SK-N-SH treated with all-trans-retinoic acid at 6 μM for 48 hours (cell line): ENCODE results near the gene FMN1.

ENCODE experiments used
- ATAC-seq: fragments of 200-7000 bp; cut with Tn5 transposase; 3 replicates; pipeline ENCODE4 v1.9.1; 2020; ENCODE audit warnings: mild to moderate bottlenecking, moderate library complexity
- ARNTL ChIP-seq: fragments of 450-650 bp; formaldehyde crosslinking; IDR thresholded peaks from 2 replicates; pipeline ENCODE4 v1.5.0; 2020; ENCODE audit warnings: low read depth, mild to moderate bottlenecking, moderate library complexity, borderline replicate concordance
- BACH2 ChIP-seq: fragments of 250-450 bp; sonication (Bioruptor Pico); IDR thresholded peaks from 2 replicates; pipeline ENCODE4 v1.9.0; 2021; ENCODE audit warnings: mild to moderate bottlenecking, borderline replicate concordance
- CSDC2 ChIP-seq: fragments of 250-450 bp; sonication (Bioruptor Pico); IDR thresholded peaks from 2 replicates; pipeline ENCODE4 v1.5.0; 2020; ENCODE audit warnings: mild to moderate bottlenecking, moderate library complexity
- ESRRG ChIP-seq: fragments of 250-450 bp; sonication (Bioruptor Pico); IDR thresholded peaks from 2 replicates; pipeline ENCODE4 v1.6.1; 2021; ENCODE audit warnings: mild to moderate bottlenecking
- ISL1 ChIP-seq: fragments of 250-450 bp; sonication (Bioruptor Pico); IDR thresholded peaks from 2 replicates; pipeline ENCODE4 v2.1.2; 2022; ENCODE audit warnings: mild to moderate bottlenecking, moderate library complexity
- OSR1 ChIP-seq: fragments of 250-450 bp; sonication (Bioruptor Pico); IDR thresholded peaks from 2 replicates; pipeline ENCODE4 v1.8.0; 2022; ENCODE audit warnings: moderate library complexity, mild to moderate bottlenecking, inconsistent platforms
- PPARA ChIP-seq: fragments of 250-450 bp; sonication (Bioruptor Pico); IDR thresholded peaks from 2 replicates; pipeline ENCODE4 v1.5.0; 2020; ENCODE audit warnings: mild to moderate bottlenecking, borderline replicate concordance
- RARB ChIP-seq: fragments of 250-450 bp; sonication (Bioruptor Pico); IDR thresholded peaks from 2 replicates; pipeline ENCODE4 v1.8.0; 2021; ENCODE audit warnings: mild to moderate bottlenecking, moderate library complexity
- SNAI2 ChIP-seq: fragments of 250-450 bp; sonication (Bioruptor Pico); IDR thresholded peaks from 2 replicates; pipeline ENCODE4 v1.5.0; 2020; ENCODE audit warnings: mild to moderate bottlenecking, moderate library complexity
- TCF4 ChIP-seq: fragments of 250-450 bp; sonication (Bioruptor Pico); IDR thresholded peaks from 2 replicates; pipeline ENCODE4 v1.8.0; 2021; ENCODE audit warnings: mild to moderate bottlenecking, moderate library complexity, borderline replicate concordance
- TOX ChIP-seq: fragments of 250-450 bp; sonication (Bioruptor Pico); IDR thresholded peaks from 2 replicates; pipeline ENCODE4 v1.8.0; 2021; ENCODE audit warnings: mild to moderate bottlenecking, moderate library complexity, borderline replicate concordance
- ZFP3 ChIP-seq: fragments of 250-450 bp; sonication (Bioruptor Pico); IDR thresholded peaks from 2 replicates; pipeline ENCODE4 v1.5.0; 2020; ENCODE audit warnings: mild to moderate bottlenecking, moderate library complexity
- ZFP30 ChIP-seq: fragments of 450-650 bp; formaldehyde crosslinking; IDR thresholded peaks from 2 replicates; pipeline ENCODE4 v1.5.0; 2022; ENCODE audit warnings: mild to moderate bottlenecking, moderate library complexity
- ZNF565 ChIP-seq: fragments of 450-650 bp; formaldehyde crosslinking; conservative IDR thresholded peaks from 2 replicates; pipeline ENCODE4 v1.5.0; 2020; ENCODE audit warnings: low read depth, mild to moderate bottlenecking, moderate library complexity
- ZNF70 ChIP-seq: fragments of 450-650 bp; formaldehyde crosslinking; IDR thresholded peaks from 2 replicates; pipeline ENCODE4 v1.5.0; 2020; ENCODE audit warnings: mild to moderate bottlenecking, moderate library complexity
- TF ChIP-seq, protein P1 (sequence below): fragments of 250-450 bp; sonication (Bioruptor Pico); IDR thresholded peaks from 2 replicates; pipeline ENCODE4 v1.5.0; 2020; ENCODE audit warnings: mild to moderate bottlenecking, moderate library complexity
- TF ChIP-seq, protein P2 (sequence below): fragments of 250-450 bp; sonication (Bioruptor Pico); IDR thresholded peaks from 2 replicates; pipeline ENCODE4 v1.8.0; 2021; ENCODE audit warnings: low read depth, mild to moderate bottlenecking, moderate library complexity, borderline replicate concordance
- TF ChIP-seq, protein P3 (sequence below): fragments of 250-450 bp; sonication (Bioruptor Pico); IDR thresholded peaks from 2 replicates; pipeline ENCODE4 v1.8.0; 2020; ENCODE audit warnings: mild to moderate bottlenecking, moderate library complexity, borderline replicate concordance
- TF ChIP-seq, protein P4 (sequence below): fragments of 250-450 bp; sonication (Bioruptor Pico); IDR thresholded peaks from 2 replicates; pipeline ENCODE4 v1.5.1; 2021; ENCODE audit warnings: mild to moderate bottlenecking, moderate library complexity
- TF ChIP-seq, protein P5 (sequence below): fragments of 250-450 bp; sonication (Bioruptor Pico); IDR thresholded peaks from 2 replicates; pipeline ENCODE4 v1.5.1; 2020; ENCODE audit warnings: low read depth, mild to moderate bottlenecking, moderate library complexity

FMN1 gene

DNA sequence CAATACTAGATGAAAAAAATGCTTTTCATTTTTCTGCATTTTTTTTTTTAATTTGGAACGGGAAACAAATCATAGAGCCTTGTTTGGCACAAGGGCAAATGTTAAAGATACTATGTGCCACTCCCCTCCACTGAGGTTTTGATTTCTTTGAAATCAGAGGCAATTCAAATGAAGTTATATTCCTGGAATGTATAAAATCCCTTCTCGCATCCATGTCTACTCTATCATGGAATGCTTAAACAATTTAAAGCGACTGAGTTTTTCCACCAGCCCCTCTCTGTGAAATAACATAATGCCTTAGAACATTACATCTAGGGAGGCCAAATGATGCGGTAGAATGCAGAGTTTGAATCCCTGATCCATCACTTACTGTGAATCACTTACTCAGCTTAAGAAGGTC lies 69.7 kb downstream of the FMN1 start:
- no peak for TF ChIP-seq ZNF565 (CRISPR knock-in tag)
- TF ChIP-seq CSDC2 (CRISPR knock-in tag) = no peak
- TF ChIP-seq, protein P1, sequence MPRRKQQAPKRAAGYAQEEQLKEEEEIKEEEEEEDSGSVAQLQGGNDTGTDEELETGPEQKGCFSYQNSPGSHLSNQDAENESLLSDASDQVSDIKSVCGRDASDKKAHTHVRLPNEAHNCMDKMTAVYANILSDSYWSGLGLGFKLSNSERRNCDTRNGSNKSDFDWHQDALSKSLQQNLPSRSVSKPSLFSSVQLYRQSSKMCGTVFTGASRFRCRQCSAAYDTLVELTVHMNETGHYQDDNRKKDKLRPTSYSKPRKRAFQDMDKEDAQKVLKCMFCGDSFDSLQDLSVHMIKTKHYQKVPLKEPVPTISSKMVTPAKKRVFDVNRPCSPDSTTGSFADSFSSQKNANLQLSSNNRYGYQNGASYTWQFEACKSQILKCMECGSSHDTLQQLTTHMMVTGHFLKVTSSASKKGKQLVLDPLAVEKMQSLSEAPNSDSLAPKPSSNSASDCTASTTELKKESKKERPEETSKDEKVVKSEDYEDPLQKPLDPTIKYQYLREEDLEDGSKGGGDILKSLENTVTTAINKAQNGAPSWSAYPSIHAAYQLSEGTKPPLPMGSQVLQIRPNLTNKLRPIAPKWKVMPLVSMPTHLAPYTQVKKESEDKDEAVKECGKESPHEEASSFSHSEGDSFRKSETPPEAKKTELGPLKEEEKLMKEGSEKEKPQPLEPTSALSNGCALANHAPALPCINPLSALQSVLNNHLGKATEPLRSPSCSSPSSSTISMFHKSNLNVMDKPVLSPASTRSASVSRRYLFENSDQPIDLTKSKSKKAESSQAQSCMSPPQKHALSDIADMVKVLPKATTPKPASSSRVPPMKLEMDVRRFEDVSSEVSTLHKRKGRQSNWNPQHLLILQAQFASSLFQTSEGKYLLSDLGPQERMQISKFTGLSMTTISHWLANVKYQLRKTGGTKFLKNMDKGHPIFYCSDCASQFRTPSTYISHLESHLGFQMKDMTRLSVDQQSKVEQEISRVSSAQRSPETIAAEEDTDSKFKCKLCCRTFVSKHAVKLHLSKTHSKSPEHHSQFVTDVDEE = no peak
- no peak for TF ChIP-seq ESRRG (CRISPR knock-in tag)
- no peak for TF ChIP-seq TOX
- TF ChIP-seq ZNF70 = no peak
- TF ChIP-seq, protein P2, sequence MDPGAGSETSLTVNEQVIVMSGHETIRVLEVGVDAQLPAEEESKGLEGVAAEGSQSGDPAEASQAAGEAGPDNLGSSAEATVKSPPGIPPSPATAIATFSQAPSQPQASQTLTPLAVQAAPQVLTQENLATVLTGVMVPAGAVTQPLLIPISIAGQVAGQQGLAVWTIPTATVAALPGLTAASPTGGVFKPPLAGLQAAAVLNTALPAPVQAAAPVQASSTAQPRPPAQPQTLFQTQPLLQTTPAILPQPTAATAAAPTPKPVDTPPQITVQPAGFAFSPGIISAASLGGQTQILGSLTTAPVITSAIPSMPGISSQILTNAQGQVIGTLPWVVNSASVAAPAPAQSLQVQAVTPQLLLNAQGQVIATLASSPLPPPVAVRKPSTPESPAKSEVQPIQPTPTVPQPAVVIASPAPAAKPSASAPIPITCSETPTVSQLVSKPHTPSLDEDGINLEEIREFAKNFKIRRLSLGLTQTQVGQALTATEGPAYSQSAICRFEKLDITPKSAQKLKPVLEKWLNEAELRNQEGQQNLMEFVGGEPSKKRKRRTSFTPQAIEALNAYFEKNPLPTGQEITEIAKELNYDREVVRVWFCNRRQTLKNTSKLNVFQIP = no peak
- no peak for ATAC-seq

DNA sequence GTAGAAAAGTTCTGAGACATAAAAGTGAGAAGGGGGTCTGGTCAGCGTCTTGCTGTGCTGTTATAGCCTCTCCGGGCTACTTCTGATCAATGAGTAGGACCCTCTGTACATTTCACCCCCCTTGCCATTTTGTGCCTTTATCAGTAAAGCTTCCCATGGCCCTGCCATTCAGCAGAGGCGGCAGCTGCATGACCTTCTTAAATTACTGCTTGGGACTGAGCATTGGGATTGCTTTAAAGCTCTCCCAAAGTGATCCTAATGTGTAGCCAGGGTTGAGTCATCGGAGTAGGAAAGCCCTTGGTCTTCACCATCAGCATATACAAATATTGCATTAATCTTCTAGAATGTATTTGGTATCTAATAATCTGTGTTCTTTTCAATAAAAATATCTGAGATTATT lies 70.2 kb downstream of the FMN1 start:
- TF ChIP-seq ARNTL (CRISPR knock-in tag) (no peak), OSR1 (CRISPR knock-in tag) (no peak), TCF4 (no peak), ESRRG (CRISPR knock-in tag) (no peak), ISL1 (no peak), ZNF565 (CRISPR knock-in tag) (no peak), RARB (CRISPR knock-in tag) (no peak), BACH2 (CRISPR knock-in tag) (no peak), SNAI2 (CRISPR knock-in tag) (no peak), CSDC2 (CRISPR knock-in tag) (no peak), PPARA (CRISPR knock-in tag) (no peak), ZFP3 (no peak), TOX (no peak), ZFP30 (CRISPR knock-in tag) (no peak)
- TF ChIP-seq, protein P3, sequence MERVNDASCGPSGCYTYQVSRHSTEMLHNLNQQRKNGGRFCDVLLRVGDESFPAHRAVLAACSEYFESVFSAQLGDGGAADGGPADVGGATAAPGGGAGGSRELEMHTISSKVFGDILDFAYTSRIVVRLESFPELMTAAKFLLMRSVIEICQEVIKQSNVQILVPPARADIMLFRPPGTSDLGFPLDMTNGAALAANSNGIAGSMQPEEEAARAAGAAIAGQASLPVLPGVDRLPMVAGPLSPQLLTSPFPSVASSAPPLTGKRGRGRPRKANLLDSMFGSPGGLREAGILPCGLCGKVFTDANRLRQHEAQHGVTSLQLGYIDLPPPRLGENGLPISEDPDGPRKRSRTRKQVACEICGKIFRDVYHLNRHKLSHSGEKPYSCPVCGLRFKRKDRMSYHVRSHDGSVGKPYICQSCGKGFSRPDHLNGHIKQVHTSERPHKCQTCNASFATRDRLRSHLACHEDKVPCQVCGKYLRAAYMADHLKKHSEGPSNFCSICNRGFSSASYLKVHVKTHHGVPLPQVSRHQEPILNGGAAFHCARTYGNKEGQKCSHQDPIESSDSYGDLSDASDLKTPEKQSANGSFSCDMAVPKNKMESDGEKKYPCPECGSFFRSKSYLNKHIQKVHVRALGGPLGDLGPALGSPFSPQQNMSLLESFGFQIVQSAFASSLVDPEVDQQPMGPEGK (CRISPR knock-in tag) = no peak
- TF ChIP-seq, protein P4, sequence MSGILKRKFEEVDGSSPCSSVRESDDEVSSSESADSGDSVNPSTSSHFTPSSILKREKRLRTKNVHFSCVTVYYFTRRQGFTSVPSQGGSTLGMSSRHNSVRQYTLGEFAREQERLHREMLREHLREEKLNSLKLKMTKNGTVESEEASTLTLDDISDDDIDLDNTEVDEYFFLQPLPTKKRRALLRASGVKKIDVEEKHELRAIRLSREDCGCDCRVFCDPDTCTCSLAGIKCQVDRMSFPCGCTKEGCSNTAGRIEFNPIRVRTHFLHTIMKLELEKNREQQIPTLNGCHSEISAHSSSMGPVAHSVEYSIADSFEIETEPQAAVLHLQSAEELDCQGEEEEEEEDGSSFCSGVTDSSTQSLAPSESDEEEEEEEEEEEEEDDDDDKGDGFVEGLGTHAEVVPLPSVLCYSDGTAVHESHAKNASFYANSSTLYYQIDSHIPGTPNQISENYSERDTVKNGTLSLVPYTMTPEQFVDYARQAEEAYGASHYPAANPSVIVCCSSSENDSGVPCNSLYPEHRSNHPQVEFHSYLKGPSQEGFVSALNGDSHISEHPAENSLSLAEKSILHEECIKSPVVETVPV (CRISPR knock-in tag) = no peak
- TF ChIP-seq, protein P1 = no peak
- TF ChIP-seq, protein P2 = no peak
- TF ChIP-seq, protein P5, sequence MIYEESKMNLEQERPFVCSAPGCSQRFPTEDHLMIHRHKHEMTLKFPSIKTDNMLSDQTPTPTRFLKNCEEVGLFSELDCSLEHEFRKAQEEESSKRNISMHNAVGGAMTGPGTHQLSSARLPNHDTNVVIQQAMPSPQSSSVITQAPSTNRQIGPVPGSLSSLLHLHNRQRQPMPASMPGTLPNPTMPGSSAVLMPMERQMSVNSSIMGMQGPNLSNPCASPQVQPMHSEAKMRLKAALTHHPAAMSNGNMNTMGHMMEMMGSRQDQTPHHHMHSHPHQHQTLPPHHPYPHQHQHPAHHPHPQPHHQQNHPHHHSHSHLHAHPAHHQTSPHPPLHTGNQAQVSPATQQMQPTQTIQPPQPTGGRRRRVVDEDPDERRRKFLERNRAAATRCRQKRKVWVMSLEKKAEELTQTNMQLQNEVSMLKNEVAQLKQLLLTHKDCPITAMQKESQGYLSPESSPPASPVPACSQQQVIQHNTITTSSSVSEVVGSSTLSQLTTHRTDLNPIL (CRISPR knock-in tag) = no peak
- TF ChIP-seq, all 23 proteins: peak for 0
- ATAC-seq = no peak
